PC-3 (cell line): ENCODE data around the gene RSPRY1. TPM values are rescaled to one million over a fixed set of nuclear protein-coding genes. Genes with fewer than 3 reads are reported as not detected.

Experiments used
- ATAC-seq: fragments of 200-7000 bp; cut with Tn5 transposase; 2 replicates; pipeline ENCODE4 v1.9.1; 2020; ENCODE audit warnings: mild to moderate bottlenecking, moderate library complexity
- BruUV-seq: library from RNA; stranded (reverse); fragments of 400-500 nt; replicated peaks from 2 replicates; lab custom pipeline; 2021; lab: Mats Ljungman, UMichigan
- CTCF ChIA-PET: fragments of 300-600 bp; sonication (Branson Sonifier 250); formaldehyde crosslinking; loops from one replicate; lab custom pipeline; 2022; ENCODE audit warnings: antibody characterized with exemption; lab: Charles Lee
- POLR2A ChIA-PET: fragments of 300-600 bp; sonication (Branson Sonifier 250); formaldehyde crosslinking; loops from one replicate; lab custom pipeline; 2022; ENCODE audit warnings: antibody characterized with exemption; ENCODE audit not compliant: unreplicated experiment; lab: Charles Lee
- DNase-seq: peaks from one replicate; pipeline ENCODE4 v3.0.0-alpha.2; 2015
- H2AFZ ChIP-seq: fragments of 300-600 bp; sonication (generic); 2 replicates; pipeline ENCODE4 v1.6.0; 2016; ENCODE audit warnings: antibody characterized with exemption, low read length
- H3F3A ChIP-seq: fragments of 300-600 bp; sonication (generic); one replicate; pipeline ENCODE4 v1.6.0; 2017; ENCODE audit warnings: antibody characterized with exemption, low read length, control low read depth, mild to moderate bottlenecking; ENCODE audit not compliant: unreplicated experiment
- H3K27ac ChIP-seq: fragments of 300-600 bp; sonication (generic); 2 replicates; pipeline ENCODE4 v1.5.1; 2016; ENCODE audit warnings: mild to moderate bottlenecking, low read length
- H3K27me3 ChIP-seq: fragments of 300-600 bp; sonication (generic); 2 replicates; pipeline ENCODE4 v1.6.1; 2016; ENCODE audit warnings: low read length, mixed read lengths
- H3K36me3 ChIP-seq: fragments of 300-600 bp; sonication (generic); 2 replicates; pipeline ENCODE4 v1.6.1; 2016; ENCODE audit warnings: low read depth, mixed run types, low read length, mixed read lengths
- H3K4me1 ChIP-seq: fragments of 300-600 bp; sonication (generic); 2 replicates; pipeline ENCODE4 v1.5.1; 2016; ENCODE audit warnings: low read length; ENCODE audit not compliant: insufficient read depth
- H3K4me2 ChIP-seq: fragments of 300-600 bp; sonication (generic); 2 replicates; pipeline ENCODE4 v1.6.0; 2016; ENCODE audit warnings: low read length
- H3K4me3 ChIP-seq: fragments of 300-600 bp; sonication (generic); 2 replicates; pipeline ENCODE4 v1.5.1; 2016; ENCODE audit warnings: mild to moderate bottlenecking, low read length, mixed read lengths
- H3K79me2 ChIP-seq: fragments of 300-600 bp; sonication (generic); 2 replicates; pipeline ENCODE4 v1.6.1; 2017; ENCODE audit warnings: low read length, mixed read lengths
- H3K9ac ChIP-seq: fragments of 300-600 bp; sonication (generic); 2 replicates; pipeline ENCODE4 v1.6.0; 2016; ENCODE audit warnings: mild to moderate bottlenecking, low read length
- H3K9me2 ChIP-seq: fragments of 300-600 bp; sonication (generic); replicated peaks from 2 replicates; pipeline ENCODE4 v1.6.1; 2016; ENCODE audit warnings: mixed run types, low read length, mixed read lengths
- H3K9me3 ChIP-seq: fragments of 300-600 bp; sonication (generic); 2 replicates; pipeline ENCODE4 v1.6.1; 2016; ENCODE audit warnings: low read length, mixed read lengths
- H4K20me1 ChIP-seq: fragments of 300-600 bp; sonication (generic); 2 replicates; pipeline ENCODE4 v1.6.1; 2016; ENCODE audit warnings: low read length, mixed read lengths
- EZH2 ChIP-seq: fragments of 300-600 bp; sonication (generic); IDR thresholded peaks from one replicate; pipeline ENCODE4 v1.6.1; 2017; ENCODE audit warnings: antibody characterized with exemption, mild to moderate bottlenecking, low read length; ENCODE audit not compliant: unreplicated experiment
- EZH2phosphoT487 ChIP-seq: fragments of 300-600 bp; sonication (generic); IDR thresholded peaks from 2 replicates; pipeline ENCODE4 v1.6.1; 2018; ENCODE audit warnings: mild to moderate bottlenecking, antibody characterized with exemption, low read length, borderline replicate concordance
- intact Hi-C: fragments of 100-400 bp; cut with micrococcal nuclease; formaldehyde crosslinking; loops from 2 replicates; pipeline ENCODE4 v1.9.0; 2023
- total RNA-seq: library from RNA; depleted of rRNA; stranded (reverse); fragments of >200 nt; gene quantifications from 2 replicates; pipeline ENCODE4 v1.2.3, GENCODE V29; 2014
- TF ChIP-seq, protein P1 (sequence below): fragments of 300-600 bp; sonication (generic); conservative IDR thresholded peaks from 2 replicates; pipeline ENCODE4 v1.5.1; 2017; ENCODE audit warnings: antibody characterized with exemption, low read depth, mild to moderate bottlenecking, low read length

Gene RSPRY1
- total RNA-seq, 1 experiment from 2014 or later = 17.5 TPM

DNA sequence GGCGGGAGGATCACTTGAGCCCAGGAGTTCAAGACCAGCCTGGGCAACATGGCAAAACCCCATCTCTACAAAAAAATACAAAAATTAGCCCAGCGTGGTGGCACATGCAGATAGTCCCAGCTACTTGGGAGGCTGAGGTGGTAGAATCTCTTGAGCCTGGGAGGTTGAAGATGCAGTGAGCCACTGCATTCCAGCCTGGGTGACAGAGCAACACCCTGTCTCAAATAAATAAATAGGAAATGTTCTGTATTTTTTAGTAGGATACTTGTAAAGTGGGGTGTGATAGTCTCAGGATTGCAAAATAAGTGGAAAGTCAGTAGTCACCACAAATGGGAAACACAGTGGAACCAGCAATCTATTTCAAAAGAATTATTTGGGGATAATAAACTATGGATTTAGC, 4.0 kb downstream of the RSPRY1 start:
- POLR2A ChIA-PET = no interaction called here
- H3K27me3 ChIP-seq = no peaks in the 10 kb centered on the region

DNA sequence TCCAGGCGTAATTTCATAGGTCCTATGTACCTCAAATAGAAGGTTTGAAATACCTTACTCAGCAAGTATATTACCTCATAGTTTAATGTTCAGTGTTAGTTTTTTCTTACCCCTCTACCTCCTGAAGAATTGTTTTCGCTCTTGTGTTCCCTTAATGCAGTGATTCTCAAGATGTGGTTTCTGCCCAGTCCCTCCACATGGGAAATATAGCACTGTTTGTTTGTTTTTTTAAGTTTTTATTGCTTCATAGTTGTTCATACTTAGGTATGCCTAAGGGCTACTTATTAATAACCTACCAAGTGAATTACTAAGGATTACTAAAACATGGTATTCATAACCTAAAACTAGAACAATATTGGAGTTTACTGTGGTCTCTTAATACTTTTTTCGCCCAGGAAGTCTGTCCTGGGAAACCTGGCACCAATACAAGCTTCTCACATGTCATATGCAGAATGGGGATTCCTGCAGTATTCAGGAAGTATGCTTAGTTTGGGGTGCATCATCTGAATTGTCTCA, 5.0 kb downstream of the RSPRY1 start:
- no peaks in the 10 kb centered on the region for H3K36me3 ChIP-seq
- ChIA-PET POLR2A (no interaction called here), CTCF (no interaction called here)
- no peaks in the 10 kb centered on the region for H3F3A ChIP-seq
- no peaks in the 10 kb centered on the region for H3K9me2 ChIP-seq
- H3K9ac ChIP-seq = peak overlapping the region; percentile 1; the same call in 1 of the 2 replicates
- no peak overlapping the region; the same call in 1 of the 2 replicates for H3K4me3 ChIP-seq
- ATAC-seq (peak; percentile 25), DNase-seq (peak; percentile 70)
- no peak overlapping the region for H2AFZ ChIP-seq
- peak overlapping the region; percentile 87 for H3K27ac ChIP-seq
- TF ChIP-seq EZH2phosphoT487 = no peak
- H3K79me2 ChIP-seq = peaks cover 88% of the 10 kb centered on the region
- H3K4me1 ChIP-seq = peaks cover 63% of the 10 kb centered on the region
- intact Hi-C loops = loop anchor here (5.0 kb wide), 2 partner anchors 56 to 111 kb away; partner anchors contain the start of gene ARL2BP
- BruUV-seq = no TSS peak
- peak overlapping the region; percentile 64 for H3K4me2 ChIP-seq
- no peaks in the 10 kb centered on the region for H3K9me3 ChIP-seq
- H4K20me1 ChIP-seq = no peaks in the 10 kb centered on the region
- H3K27me3 ChIP-seq = no peaks in the 10 kb centered on the region

More for the DNA sequence above, 4.0 kb downstream of the RSPRY1 start:
- Histone ChIP-seq H2AFZ (no peak overlapping the region), H3F3A (no peaks in the 10 kb centered on the region), H3K36me3 (no peaks in the 10 kb centered on the region), H3K4me3 (no peak overlapping the region), H3K4me2 (peak overlapping the region; percentile 64), H4K20me1 (no peaks in the 10 kb centered on the region), H3K9me3 (no peaks in the 10 kb centered on the region), H3K27ac (peak overlapping the region; percentile 87), H3K9me2 (no peaks in the 10 kb centered on the region), H3K4me1 (peaks cover 60% of the 10 kb centered on the region), H3K79me2 (peaks cover 85% of the 10 kb centered on the region), H3K9ac (0 out of 2 replicates have a peak overlapping the region, but pooled peaks have one; percentile 1)
- TF ChIP-seq, protein P1, sequence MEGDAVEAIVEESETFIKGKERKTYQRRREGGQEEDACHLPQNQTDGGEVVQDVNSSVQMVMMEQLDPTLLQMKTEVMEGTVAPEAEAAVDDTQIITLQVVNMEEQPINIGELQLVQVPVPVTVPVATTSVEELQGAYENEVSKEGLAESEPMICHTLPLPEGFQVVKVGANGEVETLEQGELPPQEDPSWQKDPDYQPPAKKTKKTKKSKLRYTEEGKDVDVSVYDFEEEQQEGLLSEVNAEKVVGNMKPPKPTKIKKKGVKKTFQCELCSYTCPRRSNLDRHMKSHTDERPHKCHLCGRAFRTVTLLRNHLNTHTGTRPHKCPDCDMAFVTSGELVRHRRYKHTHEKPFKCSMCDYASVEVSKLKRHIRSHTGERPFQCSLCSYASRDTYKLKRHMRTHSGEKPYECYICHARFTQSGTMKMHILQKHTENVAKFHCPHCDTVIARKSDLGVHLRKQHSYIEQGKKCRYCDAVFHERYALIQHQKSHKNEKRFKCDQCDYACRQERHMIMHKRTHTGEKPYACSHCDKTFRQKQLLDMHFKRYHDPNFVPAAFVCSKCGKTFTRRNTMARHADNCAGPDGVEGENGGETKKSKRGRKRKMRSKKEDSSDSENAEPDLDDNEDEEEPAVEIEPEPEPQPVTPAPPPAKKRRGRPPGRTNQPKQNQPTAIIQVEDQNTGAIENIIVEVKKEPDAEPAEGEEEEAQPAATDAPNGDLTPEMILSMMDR = no peak
- TF ChIP-seq EZH2phosphoT487 (no peak), EZH2 (no peak)
- intact Hi-C loops = loop anchor here (5.0 kb wide), 2 partner anchors 57 to 112 kb away; partner anchors contain the start of gene ARL2BP
- no peak for ATAC-seq
- DNase-seq = no peak
- CTCF ChIA-PET = no interaction called here
- no TSS peak for BruUV-seq

DNA sequence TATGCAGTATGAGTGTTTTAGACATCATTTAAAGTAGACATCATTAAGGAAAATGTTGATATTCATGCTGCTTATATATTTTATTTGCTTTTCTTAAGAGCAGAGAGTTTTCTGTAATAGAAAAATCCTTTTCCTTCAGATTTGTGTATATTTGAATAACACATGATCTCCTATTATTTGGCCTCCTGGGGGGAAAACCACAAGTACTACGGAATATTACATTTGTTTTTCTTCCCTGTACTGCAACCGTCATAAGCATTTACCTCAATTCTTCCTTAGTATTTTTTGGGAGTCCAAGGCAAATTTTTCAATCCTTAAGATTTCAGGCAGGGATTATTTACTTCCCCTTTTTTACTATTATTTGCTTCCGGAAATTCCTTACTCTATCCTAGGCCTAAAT, 6.0 kb downstream of the RSPRY1 start:
- Histone ChIP-seq H2AFZ (no peak overlapping the region), H3K27ac (peak overlapping the region; percentile 87), H3K4me3 (no peak overlapping the region), H3K4me2 (peak overlapping the region; percentile 64), H4K20me1 (no peaks in the 10 kb centered on the region), H3K9me3 (no peaks in the 10 kb centered on the region), H3K9me2 (no peaks in the 10 kb centered on the region), H3K36me3 (no peaks in the 10 kb centered on the region), H3K4me1 (peaks cover 63% of the 10 kb centered on the region), H3K9ac (no peak overlapping the region), H3F3A (no peaks in the 10 kb centered on the region), H3K79me2 (peaks cover 89% of the 10 kb centered on the region), H3K27me3 (no peaks in the 10 kb centered on the region)
- TF ChIP-seq EZH2 = no peak
- TF ChIP-seq, protein P1 = no peak
- TF ChIP-seq EZH2phosphoT487 = no peak
- ChIA-PET CTCF (interaction anchor here (0.6 kb wide), 1 partner anchor 100 kb away, joined by 6 read pairs; the partner anchor contains the start of gene CPNE2), POLR2A (no interaction called here)
- DNase-seq (no peak), ATAC-seq (no peak)
- no TSS peak for BruUV-seq
- intact Hi-C loops = loop anchor here (5.0 kb wide), 2 partner anchors 55 to 110 kb away; partner anchors contain the start of gene ARL2BP
